GM21619 (cell line): Measurements from ENCODE around the gene PRRC2A.

Experiments used
- ATAC-seq: cut with Tn5 transposase; IDR thresholded peaks from one replicate; pipeline ENCODE4 v1.9.1; 2021; ENCODE audit not compliant: unreplicated experiment

The PRRC2A gene

GRCh38 chr6:31622684-31623091 lies 2.2 kb downstream of the PRRC2A start:
- ATAC-seq = no peak

GRCh38 chr6:31624070-31624469 lies 3.6 kb downstream of the PRRC2A start:
- ATAC-seq = no peak

GRCh38 chr6:31626952-31627351 lies 6.4 kb downstream of the PRRC2A start:
- no peak for ATAC-seq

- ATAC-seq = no peak
Observed at GRCh38 chr6:31627690-31628287, 7.3 kb downstream of the PRRC2A start.

GRCh38 chr6:31629014-31629413 lies 8.5 kb downstream of the PRRC2A start:
- no peak for ATAC-seq

- no peak for ATAC-seq
Observed at GRCh38 chr6:31630177-31630934, 9.8 kb downstream of the PRRC2A start.

GRCh38 chr6:31631209-31631608 lies 10.7 kb downstream of the PRRC2A start:
- no peak for ATAC-seq

GRCh38 chr6:31631681-31632278 lies 11.3 kb downstream of the PRRC2A start:
- no peak for ATAC-seq

GRCh38 chr6:31632279-31632946 lies 11.9 kb downstream of the PRRC2A start:
- no peak for ATAC-seq

GRCh38 chr6:31633447-31633846 lies 12.9 kb downstream of the PRRC2A start:
- no peak for ATAC-seq

GRCh38 chr6:31634131-31634530 lies 13.6 kb downstream of the PRRC2A start:
- no peak for ATAC-seq

- ATAC-seq = no peak
Observed at GRCh38 chr6:31634969-31635575, 14.6 kb downstream of the PRRC2A start.

GRCh38 chr6:31636698-31637596 lies 16.4 kb downstream of the PRRC2A start:
- ATAC-seq = no peak

- no peak for ATAC-seq
Observed at GRCh38 chr6:31639043-31639442, 18.5 kb downstream of the PRRC2A start.

GRCh38 chr6:31639449-31639861 lies 18.9 kb downstream of the PRRC2A start:
- ATAC-seq = no peak

- ATAC-seq = no peak
Observed at GRCh38 chr6:31640612-31641011, 20.1 kb downstream of the PRRC2A start.

- no peak for ATAC-seq
Observed at GRCh38 chr6:31641370-31641769, 20.9 kb downstream of the PRRC2A start.

GRCh38 chr6:31642798-31643570 lies 22.5 kb downstream of the PRRC2A start:
- no peak for ATAC-seq

- ATAC-seq = no peak
Observed at GRCh38 chr6:31643818-31644454, 23.4 kb downstream of the PRRC2A start.
